Measurements from ENCODE around the gene BEX3.
"Not testable (repeated sequence)": the region's sequence is repeated elsewhere in the genome, so short reads cannot be mapped to it uniquely, and the experiment has no call there.

BEX3 gene

DNA sequence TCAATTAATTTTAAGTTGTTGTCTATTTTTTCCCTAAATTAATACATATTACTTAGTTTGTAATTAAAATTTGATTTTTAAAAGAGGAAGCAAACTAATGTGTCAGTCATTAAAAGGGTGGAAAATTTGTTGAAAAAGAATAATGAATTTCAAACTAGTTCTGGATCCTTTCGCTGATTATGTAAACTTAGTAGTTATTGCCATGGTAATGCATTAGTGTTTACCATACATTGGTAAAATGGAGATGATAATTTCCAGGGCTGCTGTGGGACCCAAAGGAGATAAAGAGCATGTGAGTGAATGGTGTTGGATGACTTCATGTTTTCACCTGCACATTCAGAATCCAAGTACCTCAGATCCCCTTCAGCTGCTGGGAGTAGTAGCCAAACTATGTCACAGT, 6.5 kb downstream of the BEX3 start:
- DNase-seq (ENCODE audit: low spot score), result no peak

GRCh38 chrX:103384672-103385071, 8.3 kb downstream of the BEX3 start:
- DNase-seq (ENCODE audit: low spot score), result no peak

DNA sequence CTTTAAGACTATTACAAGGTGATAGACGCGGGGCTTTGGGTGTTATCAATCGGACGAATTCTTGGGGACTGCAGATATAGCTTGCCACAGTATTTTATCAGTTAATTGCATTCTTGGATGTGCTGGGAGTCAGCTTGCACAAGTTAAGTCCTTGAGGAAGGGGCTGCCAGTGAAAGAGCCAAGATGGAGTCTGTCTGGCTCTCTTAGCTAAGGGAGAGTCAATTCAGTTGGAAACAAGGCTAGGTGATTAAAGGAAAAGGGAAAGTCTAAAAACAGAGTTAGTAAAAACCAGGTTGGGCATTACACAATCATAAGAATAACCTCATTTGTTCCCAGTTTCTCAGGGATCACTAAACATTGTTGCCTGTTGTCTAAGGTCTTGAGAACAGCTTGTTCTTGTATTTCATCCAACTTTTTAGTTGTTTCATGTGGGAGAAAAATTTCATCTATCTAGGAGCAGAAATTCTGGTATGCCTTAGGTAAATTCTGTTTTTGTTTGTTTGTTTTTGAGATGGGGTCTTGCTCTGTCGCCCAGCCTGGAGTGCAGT, 9.0 kb downstream of the BEX3 start:
- DNase-seq (ENCODE audit: low spot score), result not testable (repeated sequence)

DNA sequence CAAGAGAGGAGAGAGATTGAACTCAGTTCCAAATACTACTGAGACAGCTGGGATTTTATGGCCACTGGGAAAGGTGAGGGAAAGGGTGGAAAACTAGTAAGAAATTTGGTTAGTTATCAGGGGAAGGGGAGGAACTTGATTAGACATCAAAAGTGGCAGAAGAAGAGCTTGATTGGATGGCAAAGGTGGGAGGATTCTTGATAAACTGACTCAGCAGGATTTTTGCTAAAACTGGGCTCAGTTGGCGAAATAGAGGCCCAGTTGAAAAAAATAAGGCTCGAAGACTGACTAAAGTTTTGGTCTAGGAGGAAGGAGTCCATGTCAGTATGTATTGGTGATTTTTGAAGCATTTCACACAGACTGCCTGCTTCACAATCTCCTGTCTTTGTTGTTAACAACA, 10.0 kb downstream of the BEX3 start:
- no peak for DNase-seq (ENCODE audit: low spot score)

GRCh38 chrX:103393487-103393886, 17.1 kb downstream of the BEX3 start:
- DNase-seq (ENCODE audit: low spot score), result no peak

DNA sequence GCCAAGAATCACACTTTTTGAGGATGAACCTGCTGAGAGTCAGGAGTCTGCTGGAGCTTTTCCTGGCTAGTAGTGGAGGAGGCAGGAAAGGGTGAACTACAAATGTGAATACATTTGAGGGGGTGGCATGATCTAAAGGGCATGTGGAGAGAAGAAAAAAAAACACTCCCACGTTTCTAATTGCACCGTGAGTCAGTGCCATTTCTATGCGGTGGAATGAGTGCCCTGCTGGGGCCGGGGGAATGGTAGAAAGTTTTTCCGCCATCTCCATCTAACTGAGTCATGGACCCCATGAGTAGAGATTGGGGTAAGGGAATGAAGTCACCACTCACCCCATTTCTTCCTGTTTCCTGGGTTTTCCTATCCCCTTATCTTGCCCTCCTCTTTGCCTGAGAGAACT, 19.8 kb downstream of the BEX3 start:
- DNase-seq (ENCODE audit: low spot score), result no peak

DNA sequence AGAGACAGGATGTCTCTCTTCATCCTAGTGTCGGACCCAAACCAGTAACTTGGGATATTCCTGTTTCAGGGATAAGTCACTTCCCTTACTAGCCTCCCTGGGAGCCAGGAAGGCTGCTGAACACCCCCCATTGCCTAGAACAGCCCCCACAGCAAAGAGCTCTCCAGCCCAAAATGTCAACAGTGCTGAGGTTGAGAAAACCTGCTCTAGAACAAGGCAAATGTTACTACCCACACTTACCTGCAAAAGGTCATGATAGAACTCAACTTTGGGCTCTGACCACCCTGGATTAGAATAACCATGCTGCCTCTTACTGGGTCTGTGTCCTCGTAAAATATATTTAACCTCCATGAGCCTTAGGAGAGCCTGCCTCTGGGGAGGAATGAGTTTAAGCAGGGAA, 20.3 kb downstream of the BEX3 start:
- no peak for DNase-seq (ENCODE audit: low spot score)

DNA sequence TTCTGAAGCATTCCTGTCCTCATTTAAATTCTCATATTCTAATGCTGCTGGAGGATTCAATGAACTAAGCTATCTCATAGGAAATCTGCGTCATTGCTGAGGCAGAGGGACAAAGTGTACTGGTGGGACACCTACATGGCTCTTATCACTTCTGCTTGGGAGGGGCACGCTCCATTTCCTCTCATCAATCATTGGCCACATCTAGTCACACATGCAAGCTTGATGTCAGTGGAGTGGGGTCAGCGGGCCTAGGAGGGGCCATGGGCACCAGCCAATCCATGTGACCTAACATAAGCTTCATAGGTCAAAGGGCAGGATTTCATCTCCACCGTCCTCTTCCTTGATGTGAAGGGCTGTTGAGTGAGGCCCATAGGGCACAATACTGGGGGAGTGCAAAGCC, 21.4 kb downstream of the BEX3 start:
- DNase-seq (ENCODE audit: low spot score), result no peak

GRCh38 chrX:103398421-103398864, 22.1 kb downstream of the BEX3 start:
- no peak for DNase-seq (ENCODE audit: low spot score)

GRCh38 chrX:103399744-103400143, 23.4 kb downstream of the BEX3 start:
- no peak for DNase-seq (ENCODE audit: low spot score)

DNA sequence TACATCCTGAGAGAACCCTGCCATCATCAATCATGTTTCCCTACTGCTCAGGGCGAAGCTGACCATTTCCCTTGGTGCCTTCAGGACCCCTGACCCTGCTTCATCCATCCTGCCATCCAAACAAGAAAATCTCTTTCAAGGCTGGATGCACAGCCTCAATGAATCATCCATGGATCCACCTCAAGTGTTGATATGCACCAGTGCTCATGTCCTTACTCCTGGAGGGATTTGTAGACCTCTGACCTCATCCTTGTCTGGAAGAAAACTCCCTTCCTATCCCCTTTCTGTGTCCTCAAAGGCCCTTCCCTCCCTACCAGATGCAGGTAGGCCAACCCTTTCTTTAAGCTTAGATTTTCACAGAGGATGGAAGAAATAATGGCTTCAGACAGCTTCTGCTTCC, 24.6 kb downstream of the BEX3 start:
- DNase-seq (ENCODE audit: low spot score), result no peak

DNA sequence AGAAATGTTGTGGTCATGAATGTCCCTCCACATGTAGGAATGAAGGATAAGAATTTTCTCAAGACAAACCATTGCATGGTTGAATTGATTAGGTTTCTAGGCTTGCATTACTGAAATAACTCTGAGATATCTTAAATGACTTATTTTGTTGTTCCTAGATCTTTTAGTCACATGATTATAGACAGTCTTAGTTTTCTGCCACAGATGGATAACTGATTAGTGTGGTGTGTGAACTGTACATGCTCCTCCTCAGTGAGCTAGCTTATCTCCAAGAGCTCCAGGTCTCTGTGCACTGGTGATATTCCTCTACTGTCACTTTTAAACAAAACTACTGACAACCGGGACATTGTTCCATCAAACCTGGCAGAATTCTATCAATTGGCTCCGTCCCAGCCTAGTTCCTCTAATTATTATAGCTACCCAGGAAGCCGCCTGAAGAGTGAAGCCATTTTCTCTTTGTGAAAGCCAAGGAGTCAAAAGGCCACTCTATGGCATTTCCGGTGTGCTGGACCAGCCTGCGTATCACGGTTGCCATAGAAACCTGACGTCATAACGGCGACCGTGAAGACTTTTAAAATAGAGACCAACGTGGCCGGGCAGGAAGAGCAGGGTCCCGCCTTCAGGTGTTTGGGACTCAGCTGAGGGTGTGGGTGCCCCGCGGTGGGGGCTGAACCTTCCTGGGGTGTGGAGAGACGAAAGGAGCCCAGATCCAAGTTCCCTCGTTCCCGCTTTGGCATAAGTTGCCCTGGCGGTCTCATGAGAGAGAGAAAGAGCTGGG, 28.1 kb downstream of the BEX3 start:
- DNase-seq (ENCODE audit: low spot score), result peak; percentile 64

DNA sequence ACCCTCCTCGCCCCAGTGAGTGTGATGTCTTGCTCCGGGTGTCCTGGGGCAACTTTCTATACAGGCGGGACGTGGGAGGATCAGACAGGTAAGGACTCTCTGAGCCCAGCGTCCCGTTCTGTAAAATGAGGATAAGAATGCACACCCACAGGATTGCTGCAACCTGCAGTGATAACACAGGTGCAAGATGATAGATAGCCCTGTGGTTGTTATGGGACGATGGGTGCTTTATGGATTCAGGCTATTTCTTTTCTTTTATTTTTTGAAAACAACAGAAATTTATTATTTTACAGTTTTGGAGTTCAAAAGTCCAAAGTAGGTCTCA, 28.6 kb downstream of the BEX3 start:
- no peak for DNase-seq (ENCODE audit: low spot score)

GRCh38 chrX:103406256-103406655, 29.9 kb downstream of the BEX3 start:
- DNase-seq (ENCODE audit: low spot score), result no peak

DNA sequence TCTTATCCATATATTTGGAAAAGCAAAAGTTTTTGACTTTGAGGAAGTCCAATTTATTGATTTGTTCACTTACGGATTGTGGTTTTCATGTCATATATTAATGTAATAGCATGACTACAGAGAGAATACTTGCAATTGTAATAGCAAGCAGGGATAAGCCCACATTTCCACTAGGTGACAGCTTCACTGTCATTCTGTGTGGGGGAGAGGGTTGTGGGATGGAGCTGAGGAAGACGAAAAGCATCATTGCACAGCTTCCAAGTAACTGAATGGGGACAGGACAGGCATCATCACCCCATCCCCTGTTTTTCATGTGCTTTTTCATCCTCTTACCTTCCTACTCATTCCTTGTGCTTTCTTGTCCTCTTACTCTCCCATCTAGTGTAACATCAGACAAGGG, 31.4 kb downstream of the BEX3 start:
- no peak for DNase-seq (ENCODE audit: low spot score)

DNA sequence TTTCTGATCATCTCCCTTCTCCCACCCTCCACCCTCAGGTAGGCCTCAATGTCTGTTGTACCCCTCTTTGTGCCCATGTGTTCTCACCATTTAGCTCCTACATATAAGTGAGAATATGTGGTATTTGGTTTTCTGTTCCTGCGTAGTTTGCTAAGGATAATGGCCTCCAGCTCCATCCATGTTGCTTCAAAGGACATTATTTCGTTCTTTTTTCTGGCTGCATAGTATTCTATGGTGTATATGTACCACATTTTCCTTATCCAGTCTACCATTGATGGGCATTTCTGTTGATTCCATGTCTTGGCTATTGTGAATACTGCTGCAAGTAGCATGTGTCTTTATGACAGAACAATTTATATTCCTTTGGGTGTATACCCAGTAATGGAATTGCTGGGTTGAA, 35.4 kb downstream of the BEX3 start:
- not testable (repeated sequence) for DNase-seq (ENCODE audit: low spot score)

DNA sequence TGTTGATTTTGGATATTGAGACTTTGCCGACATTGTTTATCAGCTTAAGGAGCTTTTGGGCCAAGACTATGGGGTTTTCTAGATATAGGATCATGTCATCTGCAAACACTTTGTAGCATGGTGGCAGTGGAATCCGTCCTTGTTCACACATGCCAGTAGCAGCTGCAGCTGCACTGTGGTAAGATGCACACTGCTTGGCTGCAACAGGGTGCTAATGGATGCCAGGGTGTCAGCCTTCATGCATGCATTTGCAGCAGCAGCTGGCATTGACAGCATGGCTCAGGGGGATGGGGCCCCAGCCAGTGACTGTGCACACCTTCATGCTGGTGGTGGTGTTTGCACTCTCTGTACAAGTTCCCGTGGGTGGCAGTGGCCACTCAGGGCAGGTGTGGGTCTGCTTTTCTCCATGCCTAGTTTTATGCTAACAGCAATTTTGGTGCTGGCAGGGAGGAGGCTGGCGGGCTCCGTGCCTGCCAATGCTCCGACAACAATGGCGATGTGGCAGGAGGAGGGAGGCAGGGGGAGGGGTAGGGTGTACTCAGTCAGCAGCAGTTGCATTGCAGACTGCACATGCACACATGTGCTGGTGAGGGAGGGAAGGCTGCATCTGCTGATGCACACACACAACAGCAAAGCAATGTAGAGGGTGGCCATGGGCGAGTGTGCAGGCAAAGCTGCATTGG, 37.5 kb downstream of the BEX3 start:
- no peak for DNase-seq (ENCODE audit: low spot score)

GRCh38 chrX:103414561-103414960, 38.2 kb downstream of the BEX3 start:
- no peak for DNase-seq (ENCODE audit: low spot score)

DNA sequence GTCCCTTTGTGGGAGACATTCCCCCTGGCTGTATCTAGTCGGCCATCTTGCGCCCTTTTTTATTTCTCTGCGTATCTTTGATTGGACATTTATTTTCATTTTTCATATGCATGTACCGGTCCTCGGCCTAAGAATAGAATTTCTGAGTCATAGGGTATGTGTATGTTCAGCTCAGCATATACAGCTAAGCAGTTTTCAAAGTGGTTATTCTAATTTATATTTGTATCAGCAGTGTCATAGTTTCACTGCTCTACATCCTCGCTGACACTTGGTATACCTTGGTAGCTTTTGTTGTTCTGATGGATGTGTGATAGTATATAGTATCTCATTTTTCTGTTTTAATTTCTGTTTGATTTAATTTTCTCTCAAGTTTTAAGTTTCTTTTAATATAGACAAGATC, 38.7 kb downstream of the BEX3 start:
- DNase-seq (ENCODE audit: low spot score), result no peak

DNA sequence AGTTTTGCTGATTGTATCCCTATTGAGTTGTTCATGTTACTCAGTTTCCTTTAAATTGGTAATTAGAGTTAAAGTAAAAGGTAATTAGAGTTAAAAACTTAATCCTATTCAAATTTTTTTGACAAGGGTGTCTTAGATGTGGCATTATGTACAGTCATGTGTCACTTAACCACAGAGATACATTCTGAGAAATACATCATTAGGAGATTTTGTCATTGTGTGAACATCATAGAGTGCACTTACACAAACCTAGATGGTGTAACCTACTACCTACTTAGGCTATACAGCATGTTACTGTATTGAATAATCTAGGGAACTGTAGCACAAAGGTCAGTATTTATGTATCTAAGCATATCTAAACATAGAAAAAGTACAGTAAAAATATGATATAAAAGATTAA, 39.2 kb downstream of the BEX3 start:
- no peak for DNase-seq (ENCODE audit: low spot score)

GRCh38 chrX:103417370-103417769, 41.0 kb downstream of the BEX3 start:
- no peak for DNase-seq (ENCODE audit: low spot score)

- DNase-seq (ENCODE audit: low spot score), result no peak
Measured at GRCh38 chrX:103417933-103418332, 41.6 kb downstream of the BEX3 start.

DNA sequence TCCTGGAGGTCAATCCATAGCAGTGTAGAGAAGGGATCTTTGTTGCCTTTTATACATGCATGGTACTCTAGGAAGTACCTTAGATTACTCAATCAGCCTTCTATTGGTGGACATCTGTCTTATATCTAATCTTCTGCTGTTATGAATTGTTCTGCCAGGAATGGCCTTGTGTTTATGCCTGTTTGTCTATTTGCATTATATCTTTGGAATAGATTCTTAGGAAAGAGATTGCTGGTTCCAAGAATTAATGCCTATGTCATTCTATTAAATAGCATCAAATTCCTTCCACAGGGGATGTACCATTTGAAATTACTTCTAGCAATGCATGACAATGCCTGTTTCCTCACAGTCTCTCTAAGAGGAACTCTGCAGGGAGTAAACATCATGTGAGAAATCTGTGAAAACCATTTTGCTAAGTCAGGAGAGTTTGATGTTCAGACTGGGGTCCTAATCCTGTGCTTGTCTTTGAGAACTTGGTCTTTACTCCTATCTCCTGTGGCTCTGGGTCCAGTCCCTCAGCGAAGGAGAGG, 42.5 kb downstream of the BEX3 start:
- DNase-seq (ENCODE audit: low spot score), result no peak
